SK-N-SH treated with all-trans-retinoic acid at 6 μM for 48 hours (cell line): ENCODE results near the gene TRIM25.

Experiments used
- ATAC-seq: fragments of 200-7000 bp; cut with Tn5 transposase; 3 replicates; pipeline ENCODE4 v1.9.1; 2020; ENCODE audit warnings: mild to moderate bottlenecking, moderate library complexity
- BACH2 ChIP-seq: fragments of 250-450 bp; sonication (Bioruptor Pico); IDR thresholded peaks from 2 replicates; pipeline ENCODE4 v1.9.0; 2021; ENCODE audit warnings: mild to moderate bottlenecking, borderline replicate concordance
- CREB5 ChIP-seq: fragments of 250-450 bp; sonication (Bioruptor Pico); IDR thresholded peaks from 2 replicates; pipeline ENCODE4 v1.5.1; 2020; ENCODE audit warnings: low read depth, mild to moderate bottlenecking, moderate library complexity
- CSDC2 ChIP-seq: fragments of 250-450 bp; sonication (Bioruptor Pico); IDR thresholded peaks from 2 replicates; pipeline ENCODE4 v1.5.0; 2020; ENCODE audit warnings: mild to moderate bottlenecking, moderate library complexity
- CSRNP3 ChIP-seq: fragments of 250-450 bp; sonication (Bioruptor Pico); IDR thresholded peaks from 2 replicates; pipeline ENCODE4 v1.5.1; 2021; ENCODE audit warnings: mild to moderate bottlenecking, moderate library complexity
- ESRRG ChIP-seq: fragments of 250-450 bp; sonication (Bioruptor Pico); IDR thresholded peaks from 2 replicates; pipeline ENCODE4 v1.6.1; 2021; ENCODE audit warnings: mild to moderate bottlenecking
- GLIS3 ChIP-seq: fragments of 250-450 bp; sonication (Bioruptor Pico); IDR thresholded peaks from 2 replicates; pipeline ENCODE4 v1.5.0; 2020; ENCODE audit warnings: mild to moderate bottlenecking, moderate library complexity
- ISL1 ChIP-seq: fragments of 250-450 bp; sonication (Bioruptor Pico); IDR thresholded peaks from 2 replicates; pipeline ENCODE4 v2.1.2; 2022; ENCODE audit warnings: mild to moderate bottlenecking, moderate library complexity
- OSR1 ChIP-seq: fragments of 250-450 bp; sonication (Bioruptor Pico); IDR thresholded peaks from 2 replicates; pipeline ENCODE4 v1.8.0; 2022; ENCODE audit warnings: moderate library complexity, mild to moderate bottlenecking, inconsistent platforms
- PATZ1 ChIP-seq: fragments of 250-450 bp; sonication (Bioruptor Pico); IDR thresholded peaks from 2 replicates; pipeline ENCODE4 v1.8.0; 2020; ENCODE audit warnings: mild to moderate bottlenecking, moderate library complexity, borderline replicate concordance
- POU6F1 ChIP-seq: fragments of 250-450 bp; sonication (Bioruptor Pico); IDR thresholded peaks from 2 replicates; pipeline ENCODE4 v1.8.0; 2021; ENCODE audit warnings: low read depth, mild to moderate bottlenecking, moderate library complexity, borderline replicate concordance
- PPARA ChIP-seq: fragments of 250-450 bp; sonication (Bioruptor Pico); IDR thresholded peaks from 2 replicates; pipeline ENCODE4 v1.5.0; 2020; ENCODE audit warnings: mild to moderate bottlenecking, borderline replicate concordance
- RARB ChIP-seq: fragments of 250-450 bp; sonication (Bioruptor Pico); IDR thresholded peaks from 2 replicates; pipeline ENCODE4 v1.8.0; 2021; ENCODE audit warnings: mild to moderate bottlenecking, moderate library complexity
- TCF4 ChIP-seq: fragments of 250-450 bp; sonication (Bioruptor Pico); IDR thresholded peaks from 2 replicates; pipeline ENCODE4 v1.8.0; 2021; ENCODE audit warnings: mild to moderate bottlenecking, moderate library complexity, borderline replicate concordance
- TOX ChIP-seq: fragments of 250-450 bp; sonication (Bioruptor Pico); IDR thresholded peaks from 2 replicates; pipeline ENCODE4 v1.8.0; 2021; ENCODE audit warnings: mild to moderate bottlenecking, moderate library complexity, borderline replicate concordance
- TSHZ2 ChIP-seq: fragments of 250-450 bp; sonication (Bioruptor Pico); IDR thresholded peaks from 2 replicates; pipeline ENCODE4 v1.5.0; 2020; ENCODE audit warnings: mild to moderate bottlenecking, moderate library complexity
- ZC3H10 ChIP-seq: fragments of 250-450 bp; sonication (Bioruptor Pico); IDR thresholded peaks from 2 replicates; pipeline ENCODE4 v1.5.1; 2021; ENCODE audit warnings: mild to moderate bottlenecking, moderate library complexity
- ZFP3 ChIP-seq: fragments of 250-450 bp; sonication (Bioruptor Pico); IDR thresholded peaks from 2 replicates; pipeline ENCODE4 v1.5.0; 2020; ENCODE audit warnings: mild to moderate bottlenecking, moderate library complexity
- ZFP30 ChIP-seq: fragments of 450-650 bp; formaldehyde crosslinking; IDR thresholded peaks from 2 replicates; pipeline ENCODE4 v1.5.0; 2022; ENCODE audit warnings: mild to moderate bottlenecking, moderate library complexity
- ZNF70 ChIP-seq: fragments of 450-650 bp; formaldehyde crosslinking; IDR thresholded peaks from 2 replicates; pipeline ENCODE4 v1.5.0; 2020; ENCODE audit warnings: mild to moderate bottlenecking, moderate library complexity
- ZNF8 ChIP-seq: fragments of 450-650 bp; formaldehyde crosslinking; IDR thresholded peaks from 2 replicates; pipeline ENCODE4 v1.5.0; 2020; ENCODE audit warnings: mild to moderate bottlenecking, moderate library complexity

Gene TRIM25

GRCh38 chr17:56867948-56868376, 45.9 kb downstream of the TRIM25 start:
- ATAC-seq, result peak; percentile 86
- TF ChIP-seq CSDC2 (CRISPR knock-in tag), result no peak
- TF ChIP-seq ISL1 (CRISPR knock-in tag), result peak; percentile 83
- no peak for TF ChIP-seq PPARA
- TF ChIP-seq ZNF70 (CRISPR knock-in tag), result peak; percentile 95
- TF ChIP-seq TCF4 (CRISPR knock-in tag), result 0 out of 2 replicates have a peak, but pooled peaks have one; percentile 31
- TF ChIP-seq BACH2 (CRISPR knock-in tag), result no peak

- peak; percentile 53; the same call in 2 of the 3 replicates for ATAC-seq
- TF ChIP-seq ZNF8 (CRISPR knock-in tag), result no peak
- TF ChIP-seq CSDC2 (CRISPR knock-in tag), result no peak
- no peak for TF ChIP-seq TOX
- TF ChIP-seq ZC3H10 (CRISPR knock-in tag), result no peak
- no peak for TF ChIP-seq ISL1 (CRISPR knock-in tag)
- TF ChIP-seq PATZ1 (CRISPR knock-in tag), result no peak
- no peak for TF ChIP-seq ZNF70 (CRISPR knock-in tag)
Measured at GRCh38 chr17:56866496-56866895, 47.4 kb downstream of the TRIM25 start.

GRCh38 chr17:56866076-56866475, 47.8 kb downstream of the TRIM25 start:
- ATAC-seq, result no peak

GRCh38 chr17:56863974-56864373, 49.9 kb downstream of the TRIM25 start:
- ATAC-seq, result no peak
- no peak for TF ChIP-seq CREB5 (CRISPR knock-in tag)
- TF ChIP-seq BACH2 (CRISPR knock-in tag), result no peak
- no peak for TF ChIP-seq ZNF70 (CRISPR knock-in tag)
- no peak for TF ChIP-seq GLIS3 (CRISPR knock-in tag)
- TF ChIP-seq PPARA, result no peak
- TF ChIP-seq CSRNP3, result no peak
- TF ChIP-seq POU6F1 (CRISPR knock-in tag), result no peak
- no peak for TF ChIP-seq TCF4 (CRISPR knock-in tag)
- TF ChIP-seq ZFP3, result no peak
- TF ChIP-seq TSHZ2, result no peak
- no peak for TF ChIP-seq ZC3H10 (CRISPR knock-in tag)
- no peak for TF ChIP-seq OSR1 (CRISPR knock-in tag)
- TF ChIP-seq ESRRG, result no peak
- TF ChIP-seq ISL1 (CRISPR knock-in tag), result no peak
- TF ChIP-seq ZFP30, result no peak

More at GRCh38 chr17:56866076-56866475, 47.8 kb downstream of the TRIM25 start:
- TF ChIP-seq ZNF70 (CRISPR knock-in tag) (no peak), RARB (no peak), CSDC2 (CRISPR knock-in tag) (no peak), PPARA (no peak)
